22Rv1 (cell line): ENCODE data around the gene TCF25.

ENCODE experiments used
- ZFX ChIP-seq: fragments of 450-650 bp; IDR thresholded peaks from 2 replicates; pipeline ENCODE4 v1.6.1; 2017; ENCODE audit warnings: antibody characterized with exemption, borderline replicate concordance
- TF ChIP-seq, protein P1 (sequence below): fragments of 450-650 bp; IDR thresholded peaks from 2 replicates; pipeline ENCODE4 v1.5.1; 2017; ENCODE audit warnings: mild to moderate bottlenecking

DNA sequence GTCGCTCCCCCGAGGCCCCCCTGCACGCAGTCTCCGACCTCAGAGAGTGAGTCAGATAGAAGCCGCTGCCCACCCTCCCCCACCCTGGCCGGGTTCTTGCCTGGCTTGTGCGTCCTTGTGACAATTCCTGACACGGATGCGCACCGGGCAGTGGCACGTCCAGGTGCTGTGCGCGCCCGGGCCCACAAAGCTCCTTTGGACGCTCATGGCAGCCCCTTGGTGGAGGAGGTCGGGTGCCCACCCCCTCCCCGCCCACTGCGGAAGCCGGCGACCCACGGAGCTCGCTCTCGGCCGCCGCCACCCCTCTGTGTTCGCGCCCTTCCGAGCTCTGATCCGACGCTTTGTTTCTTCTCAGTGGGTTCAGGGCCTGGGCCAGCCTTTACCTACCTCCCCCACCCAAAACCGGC lies 49.1 kb downstream of the TCF25 start:
- TF ChIP-seq, protein P1, sequence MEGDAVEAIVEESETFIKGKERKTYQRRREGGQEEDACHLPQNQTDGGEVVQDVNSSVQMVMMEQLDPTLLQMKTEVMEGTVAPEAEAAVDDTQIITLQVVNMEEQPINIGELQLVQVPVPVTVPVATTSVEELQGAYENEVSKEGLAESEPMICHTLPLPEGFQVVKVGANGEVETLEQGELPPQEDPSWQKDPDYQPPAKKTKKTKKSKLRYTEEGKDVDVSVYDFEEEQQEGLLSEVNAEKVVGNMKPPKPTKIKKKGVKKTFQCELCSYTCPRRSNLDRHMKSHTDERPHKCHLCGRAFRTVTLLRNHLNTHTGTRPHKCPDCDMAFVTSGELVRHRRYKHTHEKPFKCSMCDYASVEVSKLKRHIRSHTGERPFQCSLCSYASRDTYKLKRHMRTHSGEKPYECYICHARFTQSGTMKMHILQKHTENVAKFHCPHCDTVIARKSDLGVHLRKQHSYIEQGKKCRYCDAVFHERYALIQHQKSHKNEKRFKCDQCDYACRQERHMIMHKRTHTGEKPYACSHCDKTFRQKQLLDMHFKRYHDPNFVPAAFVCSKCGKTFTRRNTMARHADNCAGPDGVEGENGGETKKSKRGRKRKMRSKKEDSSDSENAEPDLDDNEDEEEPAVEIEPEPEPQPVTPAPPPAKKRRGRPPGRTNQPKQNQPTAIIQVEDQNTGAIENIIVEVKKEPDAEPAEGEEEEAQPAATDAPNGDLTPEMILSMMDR: no peak
- TF ChIP-seq ZFX: no peak
